ENCODE results near the gene ATP13A5.

Gene ATP13A5

GRCh38 chr3:193269343-193270028, 109.1 kb downstream of the ATP13A5 start:
- no peak for DNase-seq (ENCODE audit: low read depth)

DNA sequence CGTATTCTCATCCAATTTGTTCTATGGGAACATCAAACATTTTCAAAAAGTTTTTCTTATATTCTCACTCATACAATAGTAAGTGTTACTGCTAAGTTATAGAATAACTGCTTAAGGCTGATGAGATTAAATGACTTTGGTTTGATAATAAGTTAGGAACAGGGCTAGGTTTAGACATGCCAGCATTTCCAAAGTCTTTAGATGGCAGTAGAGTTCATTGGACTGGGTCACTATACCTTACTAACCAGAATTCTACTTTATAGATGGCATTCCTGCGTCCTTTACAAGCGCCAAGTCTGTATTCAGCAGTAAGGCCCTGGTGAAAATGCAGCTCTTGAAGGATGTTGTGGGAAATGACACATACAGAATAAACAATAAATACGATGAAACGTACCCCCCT, 115.8 kb downstream of the ATP13A5 start:
- DNase-seq (ENCODE audit: low read depth): no peak

DNA sequence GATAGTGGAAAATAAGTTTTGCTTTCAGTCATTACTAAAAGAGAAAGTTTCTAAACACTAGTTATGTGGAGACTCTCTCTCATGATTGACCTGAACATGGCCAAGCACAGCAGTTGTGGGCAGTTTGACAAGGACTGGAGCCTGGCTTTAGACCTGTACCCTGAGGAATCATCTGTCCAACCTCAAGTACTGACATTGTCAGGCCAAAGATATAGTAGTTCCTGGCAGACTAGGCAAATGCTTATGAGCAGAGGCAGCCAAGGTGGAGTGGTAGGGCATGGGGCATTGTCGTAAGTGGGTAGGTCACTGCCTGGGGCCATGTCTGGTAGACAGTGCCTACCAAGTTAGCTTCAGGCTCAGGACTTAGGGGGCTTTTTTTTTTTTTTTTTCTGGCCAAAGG, 116.6 kb downstream of the ATP13A5 start:
- DNase-seq (ENCODE audit: low read depth): no peak

- DNase-seq (ENCODE audit: low read depth): no peak
Measured at GRCh38 chr3:193253986-193254660, 124.4 kb downstream of the ATP13A5 start.

DNA sequence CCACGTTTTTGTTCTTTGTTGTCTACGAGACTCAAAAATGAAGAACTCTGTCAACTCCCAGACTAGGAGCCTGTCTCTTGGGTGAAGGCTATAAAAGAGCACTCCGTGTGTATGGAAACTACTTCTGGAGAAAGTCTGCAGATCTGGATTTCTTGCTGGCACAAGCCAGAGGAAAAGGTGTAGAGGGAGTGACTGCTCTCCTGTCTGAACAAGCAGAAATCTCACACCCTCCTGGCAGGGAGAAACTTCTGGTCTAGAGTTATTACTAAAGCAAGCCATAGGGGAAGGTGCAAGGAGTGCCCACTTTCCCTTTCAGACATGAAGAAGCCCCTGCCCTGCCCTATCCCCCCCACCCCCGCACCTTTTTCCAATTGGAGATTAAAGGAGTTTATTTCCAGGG, 128.1 kb downstream of the ATP13A5 start:
- DNase-seq (ENCODE audit: low read depth): no peak

GRCh38 chr3:193248848-193249468, 129.6 kb downstream of the ATP13A5 start:
- no peak for DNase-seq (ENCODE audit: low read depth)

DNA sequence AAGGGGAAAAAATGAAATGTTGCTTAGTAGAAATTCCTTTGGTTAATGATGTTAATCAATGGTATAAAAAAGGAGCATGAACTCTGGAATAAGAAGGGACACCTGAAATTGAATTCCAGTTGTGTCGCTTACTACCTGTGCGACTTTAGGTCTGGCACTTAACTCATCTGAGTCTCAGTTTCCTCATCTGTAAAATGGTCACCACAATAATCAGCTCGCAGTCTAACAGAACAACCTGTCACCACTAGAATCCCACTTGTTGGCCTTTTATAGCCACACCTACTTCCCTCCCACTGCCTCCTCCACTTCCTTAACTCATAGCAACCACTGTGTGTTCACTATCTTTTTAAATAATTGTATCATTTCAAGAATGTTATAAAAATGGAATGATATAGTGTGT, 135.0 kb downstream of the ATP13A5 start:
- DNase-seq (ENCODE audit: low read depth): no peak

DNA sequence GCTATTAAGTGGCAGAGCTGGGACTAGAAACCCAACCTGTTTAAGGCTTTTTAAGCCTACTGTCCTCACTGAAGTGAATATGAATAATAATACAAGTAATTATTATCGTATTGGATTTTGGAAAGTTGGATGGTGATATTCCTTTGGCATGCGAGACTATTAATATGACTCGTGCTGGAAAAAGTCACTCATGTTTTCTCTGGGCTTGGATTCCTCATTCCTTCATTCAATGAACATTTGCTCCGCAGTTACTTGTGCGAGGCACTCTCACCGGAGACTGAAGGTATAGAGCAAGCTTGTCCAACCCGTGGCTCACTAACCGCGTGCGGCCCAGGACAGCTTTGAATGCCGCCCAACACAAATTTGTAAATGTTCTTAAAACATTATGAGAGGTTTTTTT, 136.8 kb downstream of the ATP13A5 start:
- no peak for DNase-seq (ENCODE audit: low read depth)

DNA sequence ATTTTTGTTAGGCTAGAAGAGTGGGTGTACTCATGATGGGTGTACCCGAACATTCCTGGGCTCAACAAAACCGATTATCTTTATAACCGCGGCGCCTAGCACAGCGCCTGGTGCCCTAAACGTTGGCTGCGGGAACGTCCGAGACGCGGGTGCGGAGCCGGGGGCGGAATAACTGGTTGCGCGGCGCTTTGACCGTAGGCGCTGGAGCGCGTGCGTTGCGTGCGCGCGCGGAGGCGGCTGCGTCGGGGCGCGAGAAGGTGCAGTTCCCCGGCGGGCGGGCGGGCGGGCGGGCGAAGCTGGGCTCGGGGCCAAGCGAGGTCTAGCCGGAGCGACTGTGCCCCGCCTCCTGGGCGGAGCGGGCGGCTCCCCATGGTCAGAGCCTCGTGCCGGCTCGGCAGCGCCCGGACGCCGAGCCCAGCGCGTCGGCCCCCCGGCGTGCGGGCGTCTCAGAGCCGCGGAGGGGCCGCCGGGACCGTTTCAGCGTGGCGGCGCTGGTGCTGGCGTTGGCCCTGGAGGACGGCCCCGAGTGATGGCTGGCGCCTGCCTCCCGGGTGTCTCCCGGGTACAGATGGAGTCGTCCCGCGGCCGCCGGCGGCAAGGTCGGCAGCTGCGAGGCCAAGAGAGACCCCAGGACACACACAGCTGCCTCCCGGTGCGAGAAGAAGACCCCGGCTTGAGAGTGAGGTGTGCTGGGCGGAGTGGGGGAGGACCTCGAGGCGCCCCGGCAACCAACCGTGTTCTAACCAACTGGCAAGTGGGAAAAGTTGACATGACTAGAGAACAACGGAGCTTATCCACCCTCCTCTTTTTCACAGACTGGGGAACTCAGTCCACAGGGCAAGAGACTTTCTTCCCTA, 137.5 kb downstream of the ATP13A5 start, which contains the start of gene PLAAT1:
Gene PLAAT1, plus strand, starts transcription at position 373 of the 857 bp plus-strand sequence. CDS start 14,429 bp downstream, outside the sequence.
- peak; percentile 50 for DNase-seq (ENCODE audit: low read depth)

- no peak for DNase-seq (ENCODE audit: low read depth)
Measured at GRCh38 chr3:193240436-193240849, 138.1 kb downstream of the ATP13A5 start.

- DNase-seq (ENCODE audit: low read depth): no peak
Measured at GRCh38 chr3:193237030-193237429, 141.5 kb downstream of the ATP13A5 start.

DNA sequence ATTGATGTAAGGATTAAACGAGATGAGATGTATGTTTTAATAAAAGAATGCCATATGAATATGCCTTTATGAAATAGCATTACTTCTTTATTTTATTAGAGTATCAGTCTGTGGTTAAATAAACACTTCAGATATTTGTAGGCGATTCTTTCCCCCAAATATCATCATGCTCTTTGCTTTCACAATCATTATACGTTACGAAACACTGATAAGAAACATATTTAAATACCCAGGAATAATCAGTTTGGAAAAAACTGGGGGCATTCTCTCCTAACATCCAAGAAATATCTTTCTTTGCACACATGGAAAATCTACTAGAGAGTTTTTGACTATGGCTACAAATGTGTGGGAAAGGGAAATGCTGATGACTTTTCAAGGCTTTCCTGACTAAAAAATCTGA, 142.0 kb downstream of the ATP13A5 start:
- DNase-seq (ENCODE audit: low read depth): no peak

- no peak for DNase-seq (ENCODE audit: low read depth)
Measured at GRCh38 chr3:193231201-193231600, 147.4 kb downstream of the ATP13A5 start.

DNA sequence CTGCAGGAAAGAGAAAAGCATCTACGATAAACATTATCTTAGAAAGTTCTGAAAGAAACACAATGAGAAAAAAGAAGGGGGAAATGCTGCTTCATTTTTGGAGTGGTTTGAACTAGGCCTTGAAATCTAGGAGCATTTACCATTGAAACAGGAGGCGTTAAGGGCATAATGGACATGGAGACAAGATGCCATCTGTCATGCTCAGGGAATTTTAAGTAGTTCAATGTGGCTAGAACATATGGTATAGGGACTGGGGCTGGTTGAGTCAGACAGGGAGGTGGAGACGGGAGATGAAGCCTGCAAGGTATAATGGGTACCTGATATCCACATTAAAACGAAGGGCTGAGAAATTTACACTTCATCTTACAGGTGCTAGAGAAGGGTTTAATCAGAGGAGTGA, 147.9 kb downstream of the ATP13A5 start:
- no peak for DNase-seq (ENCODE audit: low read depth)

- DNase-seq (ENCODE audit: low read depth): no peak
Measured at GRCh38 chr3:193229851-193230420, 148.6 kb downstream of the ATP13A5 start.

GRCh38 chr3:193228206-193228605, 150.3 kb downstream of the ATP13A5 start:
- DNase-seq (ENCODE audit: low read depth): no peak

DNA sequence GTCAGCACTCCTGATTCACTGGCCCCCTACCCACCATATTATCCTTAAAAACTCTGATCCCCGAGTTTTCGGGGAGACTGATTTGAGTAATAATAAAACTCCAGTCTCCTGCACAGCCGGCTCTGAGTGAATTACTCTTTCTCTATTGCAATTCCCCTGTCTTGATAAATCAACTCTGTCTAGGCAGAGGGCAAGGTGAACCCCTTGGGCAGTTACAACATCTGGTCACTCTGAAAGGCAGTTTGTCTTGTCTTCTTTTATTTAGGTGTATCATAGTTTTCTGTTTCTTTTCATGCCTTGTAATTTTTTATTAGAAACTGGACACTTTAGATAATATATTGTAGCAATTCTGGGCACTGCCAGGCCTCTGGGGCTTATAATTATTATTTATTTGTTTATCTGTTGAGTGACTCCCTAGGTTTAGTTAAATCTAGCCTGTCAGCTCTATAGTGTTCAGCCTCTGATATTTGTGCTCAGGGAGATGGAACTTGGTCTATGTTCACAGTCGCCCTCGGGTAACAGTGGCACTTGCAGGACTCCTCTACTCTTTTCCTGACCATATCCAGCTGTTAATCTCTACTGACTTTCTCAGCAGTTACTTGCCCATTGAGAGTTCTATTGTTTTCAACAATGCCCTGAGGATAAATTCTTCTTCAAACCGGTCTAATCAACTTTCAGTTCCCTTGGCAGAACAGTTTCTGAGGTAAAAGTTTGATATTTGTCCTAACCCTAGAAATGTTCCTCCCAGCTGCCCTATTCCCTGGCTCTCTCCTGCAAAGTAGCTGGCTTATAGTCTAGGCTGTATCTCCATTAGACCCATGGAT, 153.0 kb downstream of the ATP13A5 start:
- DNase-seq (ENCODE audit: low read depth): no peak

Data from EH (cell line).